Stomach (tissue), 4 donors: Measurements from ENCODE around the gene TNRC6B.

Experiments
- EP300 ChIP-seq: sonication (generic); formaldehyde crosslinking; IDR thresholded peaks from one replicate; pipeline ENCODE4 v1.6.1; 2017; ENCODE audit warnings: antibody characterized with exemption
- POLR2A ChIP-seq, 4 donors: fragments of 450-650 bp; IDR thresholded peaks; one replicate each; pipeline ENCODE4 v1.6.1; 2016; ENCODE audit warnings: antibody characterized with exemption in 4 of 4, control low read depth in 2 of 4, mild to moderate bottlenecking in 1 of 4, moderate library complexity in 1 of 4
- TF ChIP-seq, protein P1 (sequence below), 7 experiments: fragments of 450-650 bp in 4 of 7; fragments of 200-600 bp in 3 of 7; sonication (generic) in 3 of 7; IDR thresholded peaks; one replicate each; pipeline ENCODE4 v1.5.1; 2016 to 2019; ENCODE audit warnings: antibody characterized with exemption in 7 of 7, control low read depth in 2 of 7, mild to moderate bottlenecking in 1 of 7

DNA sequence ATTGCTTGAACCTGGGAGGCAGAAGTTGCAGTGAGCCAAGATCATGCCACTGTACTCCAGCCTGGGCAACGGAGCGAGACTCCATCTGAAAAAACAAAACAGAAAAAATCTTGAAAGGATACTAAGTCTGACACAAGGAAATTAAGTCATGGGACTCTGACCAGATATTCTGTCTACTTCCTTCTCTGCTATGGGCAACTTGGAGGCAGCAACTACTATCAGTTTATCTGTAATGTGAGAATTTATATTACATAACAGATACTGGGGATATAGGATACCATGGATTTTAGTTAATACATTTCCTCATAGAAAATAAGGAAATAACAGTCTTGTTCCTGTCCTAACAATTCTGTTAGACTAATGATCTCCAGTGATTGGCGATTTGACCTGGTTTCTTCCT is 191.1 kb downstream of the TNRC6B start:
- TF ChIP-seq, protein P1, sequence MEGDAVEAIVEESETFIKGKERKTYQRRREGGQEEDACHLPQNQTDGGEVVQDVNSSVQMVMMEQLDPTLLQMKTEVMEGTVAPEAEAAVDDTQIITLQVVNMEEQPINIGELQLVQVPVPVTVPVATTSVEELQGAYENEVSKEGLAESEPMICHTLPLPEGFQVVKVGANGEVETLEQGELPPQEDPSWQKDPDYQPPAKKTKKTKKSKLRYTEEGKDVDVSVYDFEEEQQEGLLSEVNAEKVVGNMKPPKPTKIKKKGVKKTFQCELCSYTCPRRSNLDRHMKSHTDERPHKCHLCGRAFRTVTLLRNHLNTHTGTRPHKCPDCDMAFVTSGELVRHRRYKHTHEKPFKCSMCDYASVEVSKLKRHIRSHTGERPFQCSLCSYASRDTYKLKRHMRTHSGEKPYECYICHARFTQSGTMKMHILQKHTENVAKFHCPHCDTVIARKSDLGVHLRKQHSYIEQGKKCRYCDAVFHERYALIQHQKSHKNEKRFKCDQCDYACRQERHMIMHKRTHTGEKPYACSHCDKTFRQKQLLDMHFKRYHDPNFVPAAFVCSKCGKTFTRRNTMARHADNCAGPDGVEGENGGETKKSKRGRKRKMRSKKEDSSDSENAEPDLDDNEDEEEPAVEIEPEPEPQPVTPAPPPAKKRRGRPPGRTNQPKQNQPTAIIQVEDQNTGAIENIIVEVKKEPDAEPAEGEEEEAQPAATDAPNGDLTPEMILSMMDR (IDR thresholded peaks at IDR 0.05): no peak
- TF ChIP-seq EP300 (no peak), POLR2A (IDR thresholded peaks at IDR 0.05) (no peak)
